ENCODE measurements around the gene RIC8B.

RIC8B gene

DNA sequence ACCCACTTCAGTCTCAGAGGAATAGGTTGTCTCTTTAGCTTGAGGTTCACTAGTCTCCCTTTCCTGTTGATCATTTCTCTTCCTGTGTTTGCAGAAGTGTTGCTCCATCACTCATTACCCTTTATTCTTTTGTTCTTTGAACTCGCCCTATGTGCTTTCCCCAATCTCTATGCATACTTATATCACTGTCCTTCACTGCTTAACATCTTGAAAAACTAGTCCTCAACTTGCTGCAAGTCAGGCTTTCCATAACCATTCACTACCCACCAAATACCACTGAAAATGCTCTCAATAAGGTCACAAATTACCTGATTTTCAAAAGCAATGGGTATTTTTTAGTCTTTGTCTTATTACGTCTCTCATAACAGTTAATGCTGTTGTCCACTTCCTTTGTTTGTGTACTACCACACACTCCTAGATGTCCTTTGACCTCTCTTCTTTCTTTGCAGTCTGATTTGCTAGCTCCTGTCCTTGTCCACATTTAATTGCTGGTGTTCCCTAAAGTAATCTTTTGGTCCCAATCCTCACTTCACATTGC, 80.8 kb downstream of the RIC8B start:
- in situ Hi-C loops (cut with MboI; ENCODE audit: low pct_unique_long_range_greater_than_20kb, low sequenced_read_pairs, unreplicated experiment): no loop called here
- no peak for TF ChIP-seq CTCF (IDR thresholded peaks at IDR 0.05; ENCODE audit: extremely low read depth, insufficient read depth, missing control alignments)
- no peak for DNase-seq (ENCODE audit: low spot score)

GRCh38 chr12:106861984-106862916, 87.8 kb downstream of the RIC8B start:
- in situ Hi-C loops (cut with MboI; ENCODE audit: low pct_unique_long_range_greater_than_20kb, low sequenced_read_pairs, unreplicated experiment): no loop called here
- TF ChIP-seq CTCF (IDR thresholded peaks at IDR 0.05; ENCODE audit: extremely low read depth, insufficient read depth, missing control alignments): no peak
- DNase-seq (ENCODE audit: low spot score): no peak

DNA sequence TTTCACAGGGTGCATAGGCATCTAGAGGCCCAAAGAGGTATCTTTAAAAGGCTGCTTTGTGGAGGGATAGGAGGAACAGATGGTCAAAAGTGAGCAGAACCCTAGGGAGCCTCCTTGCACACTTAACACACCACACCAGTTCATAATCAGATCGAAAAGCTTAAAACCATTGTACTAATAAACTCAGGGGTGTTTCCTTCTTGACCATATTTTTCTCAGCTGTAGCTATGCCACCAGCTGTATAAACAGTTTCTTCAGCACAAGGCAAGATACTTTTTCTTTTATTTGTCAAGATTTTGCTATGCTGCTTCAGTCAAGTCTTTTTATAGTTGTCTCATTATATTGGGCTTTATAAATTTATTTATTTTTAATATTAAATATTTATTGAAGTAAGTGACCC, 88.7 kb downstream of the RIC8B start:
- no peak for DNase-seq (ENCODE audit: low spot score)
- in situ Hi-C loops (cut with MboI; ENCODE audit: low pct_unique_long_range_greater_than_20kb, low sequenced_read_pairs, unreplicated experiment): no loop called here
- TF ChIP-seq CTCF (IDR thresholded peaks at IDR 0.05; ENCODE audit: extremely low read depth, insufficient read depth, missing control alignments): no peak

- in situ Hi-C loops (cut with MboI; ENCODE audit: low pct_unique_long_range_greater_than_20kb, low sequenced_read_pairs, unreplicated experiment): no loop called here
- no peak for TF ChIP-seq CTCF (IDR thresholded peaks at IDR 0.05; ENCODE audit: extremely low read depth, insufficient read depth, missing control alignments)
- no peak for DNase-seq (ENCODE audit: low spot score)
Observed at GRCh38 chr12:106865683-106866082, 91.2 kb downstream of the RIC8B start.

DNA sequence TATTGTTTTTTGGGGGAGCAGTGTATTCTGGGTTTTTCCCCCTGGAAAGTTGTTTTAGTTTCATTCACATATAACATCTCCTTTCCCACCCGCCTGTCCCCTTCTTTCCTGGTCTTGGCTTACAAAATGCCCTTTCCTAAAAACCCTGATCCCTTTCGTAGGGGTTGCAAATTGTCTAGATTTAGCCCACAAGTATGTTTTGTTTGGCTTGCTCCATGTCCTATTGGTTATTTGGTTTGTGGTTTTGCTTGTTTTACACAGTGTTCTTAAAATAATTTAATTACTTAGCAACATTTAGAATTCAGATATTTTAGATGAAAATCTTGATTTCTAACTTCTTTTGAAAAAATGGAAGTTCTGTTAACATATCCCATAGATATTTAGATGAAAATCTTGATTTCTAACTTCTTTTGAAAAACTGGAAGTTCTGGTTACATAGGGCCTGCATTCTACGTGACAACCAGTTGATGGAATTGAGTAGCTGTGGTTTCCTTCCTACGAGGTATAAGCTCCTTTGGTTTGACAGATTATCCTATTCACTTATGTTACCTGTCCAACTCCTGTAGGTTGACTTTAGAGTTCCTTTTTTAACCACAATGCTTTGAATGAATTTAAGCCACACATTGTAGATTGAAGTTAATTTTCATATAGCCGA, 92.1 kb downstream of the RIC8B start:
- no peak for TF ChIP-seq CTCF (IDR thresholded peaks at IDR 0.05; ENCODE audit: extremely low read depth, insufficient read depth, missing control alignments)
- no peak for DNase-seq (ENCODE audit: low spot score)
- in situ Hi-C loops (cut with MboI; ENCODE audit: low pct_unique_long_range_greater_than_20kb, low sequenced_read_pairs, unreplicated experiment): no loop called here

DNA sequence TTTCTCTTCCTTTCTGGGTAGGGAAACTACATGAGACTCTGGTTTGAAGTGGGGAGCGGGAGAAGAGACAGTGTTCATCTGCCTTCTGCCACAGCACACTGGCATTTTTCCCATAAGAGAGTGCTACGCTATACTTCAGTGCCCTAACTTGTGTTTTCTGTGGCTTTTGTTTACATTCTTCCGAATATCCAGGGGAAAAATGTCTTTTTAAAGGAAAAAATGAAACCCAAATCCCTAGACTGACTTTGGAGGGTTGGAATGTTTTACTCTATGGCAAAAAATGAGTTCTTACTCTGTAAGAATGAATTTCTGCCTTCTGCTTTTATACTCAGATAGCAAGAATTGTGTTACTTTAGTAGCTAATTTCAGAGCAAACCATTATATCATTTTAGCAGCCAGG, 93.2 kb downstream of the RIC8B start:
- no peak for DNase-seq (ENCODE audit: low spot score)
- in situ Hi-C loops (cut with MboI; ENCODE audit: low pct_unique_long_range_greater_than_20kb, low sequenced_read_pairs, unreplicated experiment): no loop called here
- no peak for TF ChIP-seq CTCF (IDR thresholded peaks at IDR 0.05; ENCODE audit: extremely low read depth, insufficient read depth, missing control alignments)

Data from GM13977 (cell line).